Mesothelial cell of epicardium (in vitro differentiated cells): ENCODE results near the gene VENTX. TPM values are rescaled to one million over a fixed set of nuclear protein-coding genes. Genes with fewer than 3 reads are reported as not detected.

Experiments
- DNase-seq, 2 experiments: peaks; one replicate each; pipeline ENCODE4 v3.0.0; 2021; ENCODE audit warnings: low spot score in 2 of 2; ENCODE audit not compliant: unreplicated experiment in 2 of 2
- H3K27ac Mint-ChIP-seq: 2 replicates; pipeline ENCODE4 v1.8.0; 2021; ENCODE audit warnings: mixed read lengths
- H3K27me3 Mint-ChIP-seq: 2 replicates; pipeline ENCODE4 v1.8.0; 2021; ENCODE audit warnings: low read depth, mixed read lengths
- H3K36me3 Mint-ChIP-seq: 2 replicates; pipeline ENCODE4 v1.8.0; 2021; ENCODE audit warnings: mixed read lengths
- H3K4me1 Mint-ChIP-seq: 2 replicates; pipeline ENCODE4 v1.8.0; 2021; ENCODE audit warnings: mixed read lengths
- H3K4me3 Mint-ChIP-seq: 2 replicates; pipeline ENCODE4 v1.8.0; 2021; ENCODE audit warnings: mild to moderate bottlenecking, moderate library complexity, mixed read lengths
- H3K9me3 Mint-ChIP-seq: 2 replicates; pipeline ENCODE4 v1.8.0; 2021; ENCODE audit warnings: mixed read lengths
- total RNA-seq: library from RNA; stranded (reverse); gene quantifications from 3 replicates; pipeline ENCODE4 v1.2.1, GENCODE V29; 2021
- TF ChIP-seq, protein P1 (sequence below): fragments of 200-600 bp; sonication (generic); IDR thresholded peaks from one replicate; pipeline ENCODE4 v1.5.0; 2021; ENCODE audit warnings: antibody characterized with exemption; ENCODE audit not compliant: unreplicated experiment

The VENTX gene
- total RNA-seq, 1 donor from 2014 or later, result 0.09 TPM

DNA sequence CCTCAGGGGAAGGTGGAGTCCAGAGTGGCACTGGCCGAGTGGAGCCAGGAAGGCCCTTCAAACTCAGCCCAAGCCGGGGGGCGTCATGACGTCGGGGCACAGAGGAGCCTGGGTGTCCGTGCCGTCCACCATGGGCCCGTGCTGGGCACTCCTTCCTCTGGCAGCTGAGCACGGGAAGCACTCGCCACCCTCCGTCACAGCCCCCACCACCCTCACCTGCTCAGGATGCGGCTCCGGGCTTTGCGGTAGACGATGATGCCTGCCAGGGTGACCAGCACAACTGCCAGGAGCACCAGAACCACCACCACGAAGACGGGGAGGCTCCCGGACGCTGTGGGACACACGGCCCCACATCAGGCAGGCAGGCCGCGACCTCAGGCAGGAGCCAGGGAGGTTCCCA is 30.9 kb downstream of the VENTX start:
- Mint-ChIP-seq H3K27me3 (peaks cover 9% of the 10 kb centered on the region), H3K36me3 (no peaks in the 10 kb centered on the region), H3K4me1 (no peaks in the 10 kb centered on the region), H3K4me3 (no peak overlapping the region), H3K27ac (no peak overlapping the region), H3K9me3 (no peaks in the 10 kb centered on the region)
- TF ChIP-seq, protein P1, sequence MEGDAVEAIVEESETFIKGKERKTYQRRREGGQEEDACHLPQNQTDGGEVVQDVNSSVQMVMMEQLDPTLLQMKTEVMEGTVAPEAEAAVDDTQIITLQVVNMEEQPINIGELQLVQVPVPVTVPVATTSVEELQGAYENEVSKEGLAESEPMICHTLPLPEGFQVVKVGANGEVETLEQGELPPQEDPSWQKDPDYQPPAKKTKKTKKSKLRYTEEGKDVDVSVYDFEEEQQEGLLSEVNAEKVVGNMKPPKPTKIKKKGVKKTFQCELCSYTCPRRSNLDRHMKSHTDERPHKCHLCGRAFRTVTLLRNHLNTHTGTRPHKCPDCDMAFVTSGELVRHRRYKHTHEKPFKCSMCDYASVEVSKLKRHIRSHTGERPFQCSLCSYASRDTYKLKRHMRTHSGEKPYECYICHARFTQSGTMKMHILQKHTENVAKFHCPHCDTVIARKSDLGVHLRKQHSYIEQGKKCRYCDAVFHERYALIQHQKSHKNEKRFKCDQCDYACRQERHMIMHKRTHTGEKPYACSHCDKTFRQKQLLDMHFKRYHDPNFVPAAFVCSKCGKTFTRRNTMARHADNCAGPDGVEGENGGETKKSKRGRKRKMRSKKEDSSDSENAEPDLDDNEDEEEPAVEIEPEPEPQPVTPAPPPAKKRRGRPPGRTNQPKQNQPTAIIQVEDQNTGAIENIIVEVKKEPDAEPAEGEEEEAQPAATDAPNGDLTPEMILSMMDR, result no peak
- no peak for DNase-seq

GRCh38 chr10:133269367-133269766 is 31.7 kb downstream of the VENTX start:
- Mint-ChIP-seq H3K4me3 (no peak overlapping the region), H3K4me1 (no peaks in the 10 kb centered on the region), H3K9me3 (no peaks in the 10 kb centered on the region), H3K36me3 (no peaks in the 10 kb centered on the region), H3K27ac (no peak overlapping the region), H3K27me3 (peaks cover 6% of the 10 kb centered on the region)
- TF ChIP-seq, protein P1, result no peak
- DNase-seq, result no peak

- Mint-ChIP-seq H3K27me3 (peaks cover 1% of the 10 kb centered on the region), H3K27ac (no peak overlapping the region), H3K4me3 (no peak overlapping the region), H3K36me3 (no peaks in the 10 kb centered on the region), H3K9me3 (no peaks in the 10 kb centered on the region), H3K4me1 (peaks cover 5% of the 10 kb centered on the region)
- DNase-seq, result no peak
- TF ChIP-seq, protein P1, result no peak
Measured at GRCh38 chr10:133270204-133270603, 32.5 kb downstream of the VENTX start.

GRCh38 chr10:133270773-133271297 is 33.2 kb downstream of the VENTX start:
- peaks cover 7% of the 10 kb centered on the region for H3K4me1 Mint-ChIP-seq
- TF ChIP-seq, protein P1, result no peak
- H3K36me3 Mint-ChIP-seq, result no peaks in the 10 kb centered on the region
- H3K27ac Mint-ChIP-seq, result no peak overlapping the region
- no peaks in the 10 kb centered on the region for H3K9me3 Mint-ChIP-seq
- DNase-seq, result no peak
- H3K27me3 Mint-ChIP-seq, result peaks cover 6% of the 10 kb centered on the region
- H3K4me3 Mint-ChIP-seq, result no peak overlapping the region

GRCh38 chr10:133271521-133272300 is 34.1 kb downstream of the VENTX start:
- Mint-ChIP-seq H3K36me3 (no peaks in the 10 kb centered on the region), H3K4me1 (peaks cover 13% of the 10 kb centered on the region), H3K9me3 (no peaks in the 10 kb centered on the region), H3K4me3 (no peak overlapping the region), H3K27me3 (peaks cover 11% of the 10 kb centered on the region), H3K27ac (no peak overlapping the region)
- TF ChIP-seq, protein P1, result no peak
- DNase-seq, result no peak
